Measurements from ENCODE around the gene VSTM5.

Gene VSTM5

GRCh38 chr11:93842034-93842433, 8.4 kb downstream of the VSTM5 start:
- no peak for DNase-seq

GRCh38 chr11:93841446-93841845, 9.0 kb downstream of the VSTM5 start:
- DNase-seq = no peak

- DNase-seq = no peak
Measured at GRCh38 chr11:93840981-93841380, 9.4 kb downstream of the VSTM5 start.

GRCh38 chr11:93840180-93840579, 10.2 kb downstream of the VSTM5 start:
- no peak for DNase-seq

- DNase-seq = no peak
Measured at GRCh38 chr11:93838967-93839366, 11.5 kb downstream of the VSTM5 start.

GRCh38 chr11:93832780-93833179, 17.6 kb downstream of the VSTM5 start:
- no peak for DNase-seq

GRCh38 chr11:93831343-93832127, 18.9 kb downstream of the VSTM5 start:
- DNase-seq = no peak

GRCh38 chr11:93829598-93829997, 20.8 kb downstream of the VSTM5 start:
- no peak for DNase-seq

GRCh38 chr11:93827363-93827762, 23.1 kb downstream of the VSTM5 start:
- no peak for DNase-seq

- DNase-seq = no peak
Measured at GRCh38 chr11:93823210-93823609, 27.2 kb downstream of the VSTM5 start.

- DNase-seq = no peak
Measured at GRCh38 chr11:93822359-93822758, 28.1 kb downstream of the VSTM5 start.

GRCh38 chr11:93821617-93822016, 28.8 kb downstream of the VSTM5 start:
- DNase-seq = no peak

- DNase-seq = no peak
Measured at GRCh38 chr11:93820847-93821246, 29.6 kb downstream of the VSTM5 start.

- no peak for DNase-seq
Measured at GRCh38 chr11:93819966-93820695, 30.3 kb downstream of the VSTM5 start.

- peak; percentile 11 for DNase-seq
Measured at GRCh38 chr11:93817426-93818348, 32.7 kb downstream of the VSTM5 start.

- no peak for DNase-seq
Measured at GRCh38 chr11:93814966-93815633, 35.3 kb downstream of the VSTM5 start.

- no peak for DNase-seq
Measured at GRCh38 chr11:93813974-93814373, 36.4 kb downstream of the VSTM5 start.

GRCh38 chr11:93807980-93808379, 42.4 kb downstream of the VSTM5 start:
- no peak for DNase-seq

GRCh38 chr11:93804879-93805278, 45.5 kb downstream of the VSTM5 start:
- DNase-seq = no peak

GRCh38 chr11:93801366-93801765, 49.1 kb downstream of the VSTM5 start:
- no peak for DNase-seq

GRCh38 chr11:93796441-93797231, 53.8 kb downstream of the VSTM5 start:
- no peak for DNase-seq

- DNase-seq = no peak
Measured at GRCh38 chr11:93791493-93791892, 58.9 kb downstream of the VSTM5 start.

All from fibroblast of skin of right biceps (primary cell).